GM12878 (cell line): ENCODE data around the gene RABEP1. TPM values are rescaled to one million over a fixed set of nuclear protein-coding genes. Genes with fewer than 3 reads are reported as not detected.
A peak's percentile ranks its signal among the peaks of the same experiment; 100 is the strongest.

ENCODE experiments used
- CEBPZ ChIP-seq: fragments of 150-350 bp; IDR thresholded peaks from 2 replicates; pipeline ENCODE4 v1.6.1; 2016; ENCODE audit warnings: low read depth, low read length
- IRF3 ChIP-seq: fragments of 450-650 bp; IDR thresholded peaks from 2 replicates; pipeline ENCODE4 v1.6.1; 2014; ENCODE audit warnings: mild to moderate bottlenecking
- IRF5 ChIP-seq: fragments of 450-650 bp; IDR thresholded peaks from 2 replicates; pipeline ENCODE4 v1.6.1; 2017; ENCODE audit warnings: borderline replicate concordance
- JUNB ChIP-seq: IDR thresholded peaks from 2 replicates; pipeline ENCODE4 v1.6.1; 2016; ENCODE audit warnings: antibody characterized with exemption, mild to moderate bottlenecking
- RCOR1 ChIP-seq: conservative IDR thresholded peaks from 2 replicates; pipeline ENCODE4 v1.6.1; 2012; ENCODE audit warnings: low read depth, low read length, improper control_type of control experiment
- RELA ChIP-seq: fragments of 450-650 bp; IDR thresholded peaks from 2 replicates; pipeline ENCODE4 v1.8.0; 2014; ENCODE audit warnings: borderline replicate concordance; ENCODE audit not compliant: partially characterized antibody
- RFX5 ChIP-seq: IDR thresholded peaks from 2 replicates; pipeline ENCODE4 v1.6.1; 2011; ENCODE audit warnings: low read depth, low read length, improper control_type of control experiment
- polyA plus RNA-seq, 11 experiments: library from polyadenylated mRNA; depleted of rRNA in 4 of 11; unstranded in 6 of 11; stranded (reverse) in 5 of 11; fragments of >200 nt; fragmentation: Nextera tagmentation in 4 of 11; fragmentation: Illumina TruSeq in 1 of 11; extraction: Ambion mirVana in 4 of 11; extraction: Trizol in 1 of 11; gene quantifications; 1 replicate in 1 of 11; 2 replicates in 10 of 11; pipeline versions ENCODE4 v1.2.1 to v1.2.3, GENCODE V29; 2011 to 2016; ENCODE audit warnings: inconsistent platforms in 2 of 11, missing spikeins in 2 of 11, low read depth in 1 of 11
- total RNA-seq, 4 experiments: library from RNA; depleted of rRNA in 3 of 4; stranded (reverse); fragments of >200 nt in 3 of 4; fragmentation: Illumina TruSeq in 1 of 4; extraction: Trizol in 1 of 4; gene quantifications; 2 replicates each; pipeline versions ENCODE4 v1.2.1 to v1.2.3, GENCODE V29; 2013 to 2021

Gene RABEP1
- total and polyA plus RNA-seq, 10 of the 15 experiments (the other 5 are each of a cell fraction or from before 2014, with no cell fraction given): 13.4 to 71.4 (median 59.8) TPM

GRCh38 chr17:5234645-5235576 lies 47.2 kb upstream of the RABEP1 start, which contains the start of gene SCIMP (continued):
- no peak for TF ChIP-seq CEBPZ
- no peak for TF ChIP-seq RCOR1
- no peak for TF ChIP-seq IRF5
- TF ChIP-seq RELA: no peak
- peak; percentile 80 for TF ChIP-seq JUNB
- TF ChIP-seq RFX5: peak; percentile 31; the same call in 1 of the 2 replicates
- TF ChIP-seq IRF3: no peak
